ENCODE results near the gene RBKS.
A peak's percentile ranks its signal among the peaks of the same experiment; 100 is the strongest.
"Not testable (repeated sequence)": the region's sequence is repeated elsewhere in the genome, so short reads cannot be mapped to it uniquely, and the experiment has no call there.

Gene RBKS

DNA sequence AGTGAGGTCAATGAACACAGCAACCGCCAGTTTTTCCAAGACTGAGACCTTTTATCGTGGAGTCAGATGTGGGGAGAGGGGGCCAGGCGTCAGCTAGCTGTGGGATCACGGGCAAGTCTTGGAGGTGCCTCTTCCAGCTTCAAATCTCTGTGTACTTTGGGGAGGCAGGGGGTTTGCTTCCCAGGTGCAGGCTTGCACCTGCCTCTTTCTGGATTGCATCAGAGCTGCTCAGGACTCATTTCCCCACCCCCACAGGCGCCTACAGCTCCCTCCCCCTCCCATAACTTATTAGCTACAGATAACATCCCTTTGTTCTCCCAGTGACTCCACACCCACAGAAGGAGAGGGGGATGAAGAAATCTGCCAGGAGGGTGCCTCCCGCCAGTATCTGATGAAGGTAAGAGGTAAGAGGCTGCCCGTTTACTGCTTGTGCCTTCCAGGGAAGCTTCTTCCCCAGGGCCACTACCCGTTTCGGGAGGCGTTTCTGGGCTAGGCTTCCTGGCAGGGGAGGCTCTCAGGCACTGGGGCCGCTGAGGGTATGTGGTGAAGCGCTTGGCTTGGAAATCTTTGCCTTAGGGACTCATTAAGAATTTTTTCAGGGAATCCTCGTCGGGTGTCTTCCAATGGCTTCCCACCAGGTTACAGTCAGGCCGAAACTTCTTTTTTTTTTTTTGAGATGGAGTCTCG is 137.5 kb downstream of the RBKS start:
- Histone ChIP-seq H3K36me3 (replicated peaks; ENCODE audit: low read depth, low read length) (no peaks in the 10 kb centered on the region), H3K4me1 (ENCODE audit: low read length) (peaks cover 29% of the 10 kb centered on the region), H3K4me3 (ENCODE audit: low read length) (peak overlapping the region; percentile 74), H3K27ac (ENCODE audit: low read length) (no peak overlapping the region), H3K27me3 (ENCODE audit: low read depth, low read length) (peaks cover 19% of the 10 kb centered on the region; the same call in 1 of the 2 replicates), H2AFZ (ENCODE audit: low read depth, low read length) (peak overlapping the region; percentile 78), H4K20me1 (ENCODE audit: insufficient read depth, low read length) (no peaks in the 10 kb centered on the region), H3K9ac (ENCODE audit: low read length) (peak overlapping the region; percentile 46), H3K4me2 (ENCODE audit: low read length) (peak overlapping the region; percentile 77), H3K79me2 (ENCODE audit: low read length) (no peaks in the 10 kb centered on the region), H3K9me3 (ENCODE audit: insufficient read depth, low read length) (no peaks in the 10 kb centered on the region)
- no peak for TF ChIP-seq EZH2phosphoT487 (IDR thresholded peaks at IDR 0.05; ENCODE audit: low read depth)
- TF ChIP-seq, protein P1, sequence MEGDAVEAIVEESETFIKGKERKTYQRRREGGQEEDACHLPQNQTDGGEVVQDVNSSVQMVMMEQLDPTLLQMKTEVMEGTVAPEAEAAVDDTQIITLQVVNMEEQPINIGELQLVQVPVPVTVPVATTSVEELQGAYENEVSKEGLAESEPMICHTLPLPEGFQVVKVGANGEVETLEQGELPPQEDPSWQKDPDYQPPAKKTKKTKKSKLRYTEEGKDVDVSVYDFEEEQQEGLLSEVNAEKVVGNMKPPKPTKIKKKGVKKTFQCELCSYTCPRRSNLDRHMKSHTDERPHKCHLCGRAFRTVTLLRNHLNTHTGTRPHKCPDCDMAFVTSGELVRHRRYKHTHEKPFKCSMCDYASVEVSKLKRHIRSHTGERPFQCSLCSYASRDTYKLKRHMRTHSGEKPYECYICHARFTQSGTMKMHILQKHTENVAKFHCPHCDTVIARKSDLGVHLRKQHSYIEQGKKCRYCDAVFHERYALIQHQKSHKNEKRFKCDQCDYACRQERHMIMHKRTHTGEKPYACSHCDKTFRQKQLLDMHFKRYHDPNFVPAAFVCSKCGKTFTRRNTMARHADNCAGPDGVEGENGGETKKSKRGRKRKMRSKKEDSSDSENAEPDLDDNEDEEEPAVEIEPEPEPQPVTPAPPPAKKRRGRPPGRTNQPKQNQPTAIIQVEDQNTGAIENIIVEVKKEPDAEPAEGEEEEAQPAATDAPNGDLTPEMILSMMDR (IDR thresholded peaks at IDR 0.05; ENCODE audit: low read depth, low read length): no peak

GRCh38 chr2:27751377-27751776 is 138.8 kb downstream of the RBKS start:
- no peaks in the 10 kb centered on the region for H3K9me3 ChIP-seq (ENCODE audit: insufficient read depth, low read length)
- peaks cover 21% of the 10 kb centered on the region for H3K27me3 ChIP-seq (ENCODE audit: low read depth, low read length)
- peaks cover 21% of the 10 kb centered on the region for H3K4me1 ChIP-seq (ENCODE audit: low read length)
- H3K4me3 ChIP-seq (ENCODE audit: low read length): no peak overlapping the region
- H3K9ac ChIP-seq (ENCODE audit: low read length): no peak overlapping the region
- H2AFZ ChIP-seq (ENCODE audit: low read depth, low read length): no peak overlapping the region
- TF ChIP-seq, protein P1 (IDR thresholded peaks at IDR 0.05; ENCODE audit: low read depth, low read length): no peak
- no peak overlapping the region for H3K4me2 ChIP-seq (ENCODE audit: low read length)
- H4K20me1 ChIP-seq (ENCODE audit: insufficient read depth, low read length): no peaks in the 10 kb centered on the region
- no peaks in the 10 kb centered on the region for H3K79me2 ChIP-seq (ENCODE audit: low read length)
- H3K27ac ChIP-seq (ENCODE audit: low read length): no peak overlapping the region
- no peaks in the 10 kb centered on the region for H3K36me3 ChIP-seq (replicated peaks; ENCODE audit: low read depth, low read length)

DNA sequence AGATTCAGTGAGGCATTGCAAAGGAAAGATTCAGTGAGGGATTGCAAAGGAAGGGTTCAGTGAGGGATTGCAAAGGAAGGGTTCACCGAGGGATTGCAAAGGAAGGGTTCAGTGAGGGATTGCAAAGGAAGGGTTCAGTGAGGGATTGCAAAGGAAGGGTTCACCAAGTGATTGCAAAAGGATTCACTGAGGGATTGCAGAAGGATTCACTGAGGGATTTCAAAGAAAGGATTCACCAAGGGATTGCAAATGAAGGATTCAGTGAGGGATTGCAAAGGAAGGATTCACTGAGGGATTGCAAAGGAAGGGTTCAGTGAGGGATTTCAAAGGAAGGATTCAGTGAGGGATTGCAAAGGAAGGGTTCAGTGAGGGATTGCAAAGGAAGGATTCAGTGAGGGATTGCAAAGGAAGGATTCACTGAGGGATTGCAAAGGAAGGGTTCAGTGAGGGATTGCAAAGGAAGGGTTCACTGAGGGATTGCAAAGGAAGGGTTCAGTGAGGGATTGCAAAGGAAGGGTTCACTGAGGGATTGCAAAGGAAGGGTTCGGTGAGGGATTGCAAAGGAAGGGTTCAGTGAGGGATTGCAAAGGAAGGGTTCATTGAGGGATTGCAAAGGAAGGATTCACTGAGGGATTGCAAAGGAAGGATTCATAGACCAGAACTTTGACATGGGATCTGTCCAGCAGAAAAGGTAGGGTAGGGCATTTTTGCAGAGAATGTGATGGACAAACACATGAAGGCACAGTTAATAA is 141.2 kb downstream of the RBKS start:
- H3K36me3 ChIP-seq (replicated peaks; ENCODE audit: low read depth, low read length); H4K20me1 ChIP-seq (ENCODE audit: insufficient read depth, low read length); H3K27ac ChIP-seq (ENCODE audit: low read length); H3K9me3 ChIP-seq (ENCODE audit: insufficient read depth, low read length); H3K79me2 ChIP-seq (ENCODE audit: low read length); H3K9ac ChIP-seq (ENCODE audit: low read length); H2AFZ ChIP-seq (ENCODE audit: low read depth, low read length); H3K4me3 ChIP-seq (ENCODE audit: low read length); H3K4me2 ChIP-seq (ENCODE audit: low read length): not testable (repeated sequence)
- peaks cover 16% of the 10 kb centered on the region for H3K4me1 ChIP-seq (ENCODE audit: low read length)
- peaks cover 21% of the 10 kb centered on the region for H3K27me3 ChIP-seq (ENCODE audit: low read depth, low read length)

DNA sequence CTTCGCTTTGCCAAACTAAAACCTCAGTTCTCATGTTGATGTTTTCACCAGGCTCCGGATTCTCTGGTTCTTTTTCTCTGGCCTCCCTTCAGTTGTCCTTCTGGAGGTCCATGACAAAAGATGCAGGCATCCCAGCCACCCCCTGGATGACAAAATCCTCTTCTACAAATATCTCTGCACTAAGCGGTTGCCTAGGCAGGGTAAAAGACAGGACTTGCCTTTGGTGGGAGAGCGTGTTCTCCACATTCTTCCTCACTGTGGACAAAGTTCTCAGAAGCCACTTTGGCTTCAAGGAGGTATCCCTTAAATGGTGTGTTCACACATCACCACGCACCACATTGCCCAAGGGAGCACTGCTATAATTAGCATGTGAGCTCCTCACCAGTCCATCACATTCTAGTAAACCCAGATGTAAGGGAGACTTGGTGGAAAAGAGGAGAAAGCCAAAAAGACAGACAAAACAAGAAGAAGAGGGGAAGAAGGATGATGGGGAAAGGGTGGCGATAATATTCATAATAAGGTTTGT is 142.3 kb downstream of the RBKS start:
- H3K4me1 ChIP-seq (ENCODE audit: low read length): peaks cover 8% of the 10 kb centered on the region
- H3K9me3 ChIP-seq (ENCODE audit: insufficient read depth, low read length): no peaks in the 10 kb centered on the region
- H3K36me3 ChIP-seq (replicated peaks; ENCODE audit: low read depth, low read length): no peaks in the 10 kb centered on the region
- H3K27me3 ChIP-seq (ENCODE audit: low read depth, low read length): peaks cover 21% of the 10 kb centered on the region
- no peak for TF ChIP-seq EZH2phosphoT487 (IDR thresholded peaks at IDR 0.05; ENCODE audit: low read depth)
- TF ChIP-seq, protein P1 (IDR thresholded peaks at IDR 0.05; ENCODE audit: low read depth, low read length): no peak
- H3K79me2 ChIP-seq (ENCODE audit: low read length): no peaks in the 10 kb centered on the region
- no peak overlapping the region for H3K4me2 ChIP-seq (ENCODE audit: low read length)
- no peak overlapping the region for H3K9ac ChIP-seq (ENCODE audit: low read length)
- no peak overlapping the region for H3K27ac ChIP-seq (ENCODE audit: low read length)
- no peak overlapping the region for H3K4me3 ChIP-seq (ENCODE audit: low read length)
- H2AFZ ChIP-seq (ENCODE audit: low read depth, low read length): no peak overlapping the region
- H4K20me1 ChIP-seq (ENCODE audit: insufficient read depth, low read length): no peaks in the 10 kb centered on the region
